Neural crest cell (in vitro differentiated cells): ENCODE measurements around the gene BAAT. TPM values are rescaled to one million over a fixed set of nuclear protein-coding genes. Genes with fewer than 3 reads are reported as not detected.

Experiments used
- DNase-seq: peaks from one replicate; pipeline ENCODE4 v3.0.0; 2021; ENCODE audit warnings: low read depth, mixed read lengths, low spot score
- H3K27ac Mint-ChIP-seq: one replicate; pipeline ENCODE4 v1.8.0; 2021; ENCODE audit warnings: mild to moderate bottlenecking, mixed read lengths; ENCODE audit not compliant: unreplicated experiment
- H3K27me3 Mint-ChIP-seq: 2 replicates; pipeline ENCODE4 v1.8.0; 2021; ENCODE audit warnings: low read depth, mild to moderate bottlenecking, mixed read lengths
- H3K36me3 Mint-ChIP-seq: 2 replicates; pipeline ENCODE4 v1.8.0; 2021; ENCODE audit warnings: low read depth, mild to moderate bottlenecking, mixed read lengths
- H3K4me1 Mint-ChIP-seq: 2 replicates; pipeline ENCODE4 v1.8.0; 2021; ENCODE audit warnings: mixed read lengths
- H3K4me3 Mint-ChIP-seq: one replicate; pipeline ENCODE4 v1.8.0; 2021; ENCODE audit warnings: mild to moderate bottlenecking, mixed read lengths
- H3K9me3 Mint-ChIP-seq: 2 replicates; pipeline ENCODE4 v1.8.0; 2021; ENCODE audit warnings: mixed read lengths
- CTCF ChIP-seq: fragments of 200-600 bp; sonication (generic); conservative IDR thresholded peaks from 2 replicates; pipeline ENCODE4 v1.5.0; 2021; ENCODE audit warnings: antibody characterized with exemption, mild to moderate bottlenecking
- total RNA-seq: library from RNA; stranded (reverse); gene quantifications from 2 replicates; pipeline ENCODE4 v1.2.1, GENCODE V29; 2021

BAAT gene
- total RNA-seq, 1 donor from 2014 or later, result 0.30 TPM

- Mint-ChIP-seq H3K27me3 (peaks cover 4% of the 10 kb centered on the region), H3K4me1 (no peaks in the 10 kb centered on the region), H3K4me3 (no peak overlapping the region), H3K27ac (no peak overlapping the region), H3K36me3 (no peaks in the 10 kb centered on the region), H3K9me3 (no peaks in the 10 kb centered on the region)
- no peak for DNase-seq
- no peak for TF ChIP-seq CTCF
Measured at GRCh38 chr9:101427957-101428655, 43.3 kb upstream of the BAAT start.

- Mint-ChIP-seq H3K4me1 (no peaks in the 10 kb centered on the region), H3K27me3 (peaks cover 4% of the 10 kb centered on the region), H3K9me3 (no peaks in the 10 kb centered on the region), H3K27ac (no peak overlapping the region), H3K36me3 (no peaks in the 10 kb centered on the region), H3K4me3 (no peak overlapping the region)
- no peak for TF ChIP-seq CTCF
- DNase-seq, result no peak
Measured at GRCh38 chr9:101427358-101427757, 42.6 kb upstream of the BAAT start.

- no peak for DNase-seq
- H3K27ac Mint-ChIP-seq, result no peak overlapping the region
- no peak for TF ChIP-seq CTCF
- no peak overlapping the region for H3K4me3 Mint-ChIP-seq
- no peaks in the 10 kb centered on the region for H3K27me3 Mint-ChIP-seq
- H3K4me1 Mint-ChIP-seq, result no peaks in the 10 kb centered on the region
- peaks cover 3% of the 10 kb centered on the region for H3K9me3 Mint-ChIP-seq
- H3K36me3 Mint-ChIP-seq, result peaks cover 8% of the 10 kb centered on the region
Measured at GRCh38 chr9:101421653-101422065, 36.9 kb upstream of the BAAT start.

GRCh38 chr9:101419863-101420262, 35.1 kb upstream of the BAAT start:
- no peak overlapping the region for H3K4me3 Mint-ChIP-seq
- DNase-seq, result no peak
- no peak for TF ChIP-seq CTCF
- no peaks in the 10 kb centered on the region for H3K4me1 Mint-ChIP-seq
- peaks cover 14% of the 10 kb centered on the region for H3K36me3 Mint-ChIP-seq
- no peak overlapping the region for H3K27ac Mint-ChIP-seq
- no peaks in the 10 kb centered on the region for H3K27me3 Mint-ChIP-seq
- H3K9me3 Mint-ChIP-seq, result peaks cover 8% of the 10 kb centered on the region

- no peaks in the 10 kb centered on the region for H3K27me3 Mint-ChIP-seq
- no peak for TF ChIP-seq CTCF
- H3K27ac Mint-ChIP-seq, result no peak overlapping the region
- H3K36me3 Mint-ChIP-seq, result peaks cover 19% of the 10 kb centered on the region
- peaks cover 13% of the 10 kb centered on the region for H3K9me3 Mint-ChIP-seq
- no peak for DNase-seq
- no peak overlapping the region for H3K4me3 Mint-ChIP-seq
- H3K4me1 Mint-ChIP-seq, result no peaks in the 10 kb centered on the region
Measured at GRCh38 chr9:101418518-101419430, 34.0 kb upstream of the BAAT start.
